Measurements from ENCODE around the gene UBXN4.
A peak's percentile ranks its signal among the peaks of the same experiment; 100 is the strongest.

The UBXN4 gene

GRCh38 chr2:135745545-135745944, 3.9 kb downstream of the UBXN4 start:
- Histone ChIP-seq H3K4me2 (no peak overlapping the region), H3K27ac (no peak overlapping the region), H3K27me3 (no peaks in the 10 kb centered on the region), H3K4me3 (no peak overlapping the region), H3K4me1 (peaks cover 12 to 20% (median 15%) of the 10 kb centered on the region in 10 experiments; a peak in 19 of 20 replicates), H4K20me1 (peaks cover 38 to 76% (median 63%) of the 10 kb centered on the region in 11 experiments; a peak in 20 of 22 replicates), H3K36me3 (peaks cover 53 to 64% (median 59%) of the 10 kb centered on the region in 11 experiments), H3K9ac (no peak overlapping the region), H3K9me3 (replicated peaks in 1 of 11) (no peaks in the 10 kb centered on the region; a peak in 1 of 22 replicates)
- TF ChIP-seq Cebpa-rat (IDR thresholded peaks at IDR 0.05): no peak

DNA sequence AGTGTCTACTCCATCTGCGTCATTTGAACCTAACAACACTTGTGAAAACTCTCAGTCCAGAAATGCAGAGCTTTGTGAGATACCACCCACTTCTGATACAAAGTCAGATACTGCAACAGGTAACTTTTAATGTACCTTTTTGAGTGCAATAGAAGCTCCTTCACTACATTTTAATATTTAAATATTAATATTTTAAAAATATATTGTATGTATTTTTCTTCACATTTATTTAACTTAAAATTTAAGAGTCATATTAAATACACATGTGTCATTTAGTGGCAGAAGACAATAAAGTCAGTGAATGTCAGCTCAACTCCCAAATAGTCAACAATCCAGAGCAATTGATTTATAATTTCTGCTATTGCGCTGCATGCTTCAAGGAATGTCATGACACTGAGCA, 13.9 kb downstream of the UBXN4 start:
- peak overlapping the region in 2 of 10 experiments; percentile 6 to 19; a peak in 1 of 20 replicates for H3K4me3 ChIP-seq
- peaks cover 95 to 100% (median 99%) of the 10 kb centered on the region in 11 experiments for H3K36me3 ChIP-seq
- H4K20me1 ChIP-seq: peaks cover 0 to 15% (median 0%) of the 10 kb centered on the region in 11 experiments; a peak in 7 of 22 replicates
- H3K4me2 ChIP-seq: no peak overlapping the region
- H3K4me1 ChIP-seq: no peaks in the 10 kb centered on the region
- peaks cover 44 to 64% (median 58%) of the 10 kb centered on the region in 11 experiments for H3K9me3 ChIP-seq (replicated peaks in 1 of 11)
- H3K9ac ChIP-seq: no peak overlapping the region
- no peaks in the 10 kb centered on the region for H3K27me3 ChIP-seq
- TF ChIP-seq Cebpa-rat (IDR thresholded peaks at IDR 0.05): no peak
- H3K27ac ChIP-seq: no peak overlapping the region

DNA sequence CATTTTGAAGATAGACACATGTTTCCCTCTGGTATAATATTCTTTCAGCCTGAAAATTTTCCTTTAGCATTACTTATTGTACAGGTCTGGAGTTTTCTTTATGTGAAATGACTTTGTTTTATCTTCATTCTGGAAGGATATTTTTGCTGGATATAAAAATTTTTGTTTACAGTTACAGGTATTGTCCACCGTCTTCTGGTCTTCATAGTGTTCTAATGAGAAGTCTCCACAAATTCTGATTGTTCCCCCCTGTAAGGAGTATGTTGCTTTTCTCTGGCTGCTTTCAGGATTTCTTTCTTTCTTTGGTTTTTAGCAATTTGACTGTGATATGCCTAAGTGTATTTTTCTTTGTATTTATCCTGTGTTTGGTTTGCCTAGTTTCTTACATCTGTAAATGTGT, 15.0 kb downstream of the UBXN4 start:
- peaks cover 44 to 64% (median 58%) of the 10 kb centered on the region in 11 experiments for H3K9me3 ChIP-seq (replicated peaks in 1 of 11)
- H3K27ac ChIP-seq: no peak overlapping the region
- H3K4me2 ChIP-seq: no peak overlapping the region
- peaks cover 0 to 18% (median 6%) of the 10 kb centered on the region in 11 experiments; a peak in 8 of 22 replicates for H4K20me1 ChIP-seq
- H3K27me3 ChIP-seq: no peaks in the 10 kb centered on the region
- no peak overlapping the region for H3K9ac ChIP-seq
- TF ChIP-seq Cebpa-rat (IDR thresholded peaks at IDR 0.05): no peak
- H3K4me1 ChIP-seq: no peaks in the 10 kb centered on the region
- H3K36me3 ChIP-seq: peaks cover 97 to 100% (median 100%) of the 10 kb centered on the region in 11 experiments
- H3K4me3 ChIP-seq: peak overlapping the region in 2 of 10 experiments; percentile 4 to 7; a peak in 3 of 20 replicates

GRCh38 chr2:135762022-135762421, 20.4 kb downstream of the UBXN4 start:
- peaks cover 98 to 100% (median 100%) of the 10 kb centered on the region in 11 experiments for H3K36me3 ChIP-seq
- TF ChIP-seq Cebpa-rat (IDR thresholded peaks at IDR 0.05): no peak
- H3K4me1 ChIP-seq: no peaks in the 10 kb centered on the region
- no peak overlapping the region for H3K4me2 ChIP-seq
- H4K20me1 ChIP-seq: peaks cover 0 to 47% (median 21%) of the 10 kb centered on the region in 11 experiments; a peak in 9 of 22 replicates
- no peaks in the 10 kb centered on the region for H3K27me3 ChIP-seq
- H3K9ac ChIP-seq: no peak overlapping the region
- peaks cover 8 to 13% (median 12%) of the 10 kb centered on the region in 11 experiments for H3K9me3 ChIP-seq (replicated peaks in 1 of 11)
- no peak overlapping the region for H3K4me3 ChIP-seq
- no peak overlapping the region for H3K27ac ChIP-seq

DNA sequence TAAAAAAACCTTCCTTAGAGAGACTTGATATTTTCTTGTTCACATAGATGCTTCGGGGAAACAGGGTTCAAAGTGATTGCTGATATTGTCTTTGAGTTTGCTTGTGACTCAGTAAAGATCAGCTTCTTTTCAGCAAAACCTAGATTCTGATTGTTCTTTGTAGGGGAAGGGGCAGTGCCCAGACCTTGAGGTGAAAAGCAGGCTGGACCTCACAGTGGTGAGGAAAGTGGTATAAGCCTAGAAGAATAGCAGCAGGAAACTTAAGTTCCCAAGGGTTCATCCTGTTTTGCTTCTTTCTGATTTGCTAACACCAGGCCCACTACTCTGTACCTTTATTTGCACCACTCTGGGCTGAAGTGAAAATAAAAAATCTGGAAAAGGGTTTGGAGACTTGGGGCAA, 20.9 kb downstream of the UBXN4 start:
- H3K4me2 ChIP-seq: no peak overlapping the region
- H3K4me3 ChIP-seq: no peak overlapping the region
- H3K9ac ChIP-seq: no peak overlapping the region
- H3K4me1 ChIP-seq: no peaks in the 10 kb centered on the region
- peaks cover 3 to 8% (median 7%) of the 10 kb centered on the region in 11 experiments for H3K9me3 ChIP-seq (replicated peaks in 1 of 11)
- H3K27me3 ChIP-seq: no peaks in the 10 kb centered on the region
- no peak for TF ChIP-seq Cebpa-rat (IDR thresholded peaks at IDR 0.05)
- peaks cover 98 to 100% (median 100%) of the 10 kb centered on the region in 11 experiments for H3K36me3 ChIP-seq
- peaks cover 0 to 52% (median 23%) of the 10 kb centered on the region in 11 experiments; a peak in 9 of 22 replicates for H4K20me1 ChIP-seq
- no peak overlapping the region for H3K27ac ChIP-seq

- Histone ChIP-seq H3K9me3 (replicated peaks in 1 of 11) (peaks cover 0 to 4% (median 0%) of the 10 kb centered on the region in 11 experiments; a peak in 1 of 22 replicates), H3K27me3 (no peaks in the 10 kb centered on the region), H3K27ac (no peak overlapping the region), H3K4me1 (peaks cover 0 to 8% (median 0%) of the 10 kb centered on the region in 10 experiments; a peak in 6 of 20 replicates), H3K4me3 (no peak overlapping the region), H3K4me2 (no peak overlapping the region), H4K20me1 (peaks cover 5 to 35% (median 14%) of the 10 kb centered on the region in 11 experiments; a peak in 12 of 22 replicates), H3K9ac (no peak overlapping the region), H3K36me3 (peaks cover 97 to 100% (median 99%) of the 10 kb centered on the region in 11 experiments)
- no peak for TF ChIP-seq Cebpa-rat (IDR thresholded peaks at IDR 0.05)
Observed at GRCh38 chr2:135768863-135769262, 27.2 kb downstream of the UBXN4 start.

DNA sequence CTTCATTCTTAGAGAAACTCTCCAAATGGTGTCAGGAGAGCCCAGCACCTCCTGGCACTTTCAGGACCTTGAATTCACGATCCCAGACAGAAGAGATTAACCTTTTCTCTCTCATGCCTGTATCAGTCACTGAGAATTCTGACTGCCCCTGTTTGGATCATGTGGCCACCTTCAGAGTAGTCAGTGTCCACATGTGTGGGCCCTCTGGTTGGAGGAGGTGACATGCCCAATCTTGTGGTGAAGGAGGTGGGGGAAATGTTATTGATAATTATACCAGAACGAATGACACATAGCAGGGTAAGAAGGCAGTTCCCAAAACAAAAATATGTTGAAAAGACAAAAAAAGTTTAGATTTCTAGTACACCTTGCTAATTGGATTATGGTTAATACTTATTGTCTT, 31.7 kb downstream of the UBXN4 start:
- no peak overlapping the region for H3K9ac ChIP-seq
- H3K27ac ChIP-seq: peak overlapping the region in 1 of 11 experiments; percentile 12; a peak in 1 of 22 replicates
- H3K4me2 ChIP-seq: no peak overlapping the region
- TF ChIP-seq Cebpa-rat (IDR thresholded peaks at IDR 0.05): no peak
- H3K36me3 ChIP-seq: peaks cover 93 to 100% (median 96%) of the 10 kb centered on the region in 11 experiments
- no peak overlapping the region for H3K4me3 ChIP-seq
- no peaks in the 10 kb centered on the region for H3K27me3 ChIP-seq
- peaks cover 0 to 12% (median 0%) of the 10 kb centered on the region in 10 experiments; a peak in 6 of 20 replicates for H3K4me1 ChIP-seq
- H4K20me1 ChIP-seq: peaks cover 0 to 13% (median 8%) of the 10 kb centered on the region in 11 experiments; a peak in 9 of 22 replicates
- H3K9me3 ChIP-seq (replicated peaks in 1 of 11): peaks cover 0 to 4% (median 0%) of the 10 kb centered on the region in 11 experiments; a peak in 1 of 22 replicates

DNA sequence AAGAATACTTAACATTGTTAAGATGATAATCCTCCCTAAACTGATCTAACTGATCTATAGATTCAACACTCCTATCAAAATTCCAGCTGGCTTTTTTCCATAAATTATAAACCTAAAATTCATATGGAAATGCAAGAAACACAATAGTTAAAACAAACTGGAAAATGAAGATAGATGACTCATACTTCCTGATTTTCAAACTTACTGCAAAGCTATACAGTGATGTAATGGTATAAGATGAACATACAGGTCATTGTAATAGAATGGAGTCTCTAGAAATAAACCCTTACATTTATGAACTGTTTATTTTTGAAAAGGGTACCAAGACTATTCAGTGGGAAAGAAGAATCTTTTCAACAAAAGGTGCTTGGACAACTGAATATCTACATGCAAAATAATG, 32.3 kb downstream of the UBXN4 start:
- no peak overlapping the region for H3K27ac ChIP-seq
- no peak for TF ChIP-seq Cebpa-rat (IDR thresholded peaks at IDR 0.05)

DNA sequence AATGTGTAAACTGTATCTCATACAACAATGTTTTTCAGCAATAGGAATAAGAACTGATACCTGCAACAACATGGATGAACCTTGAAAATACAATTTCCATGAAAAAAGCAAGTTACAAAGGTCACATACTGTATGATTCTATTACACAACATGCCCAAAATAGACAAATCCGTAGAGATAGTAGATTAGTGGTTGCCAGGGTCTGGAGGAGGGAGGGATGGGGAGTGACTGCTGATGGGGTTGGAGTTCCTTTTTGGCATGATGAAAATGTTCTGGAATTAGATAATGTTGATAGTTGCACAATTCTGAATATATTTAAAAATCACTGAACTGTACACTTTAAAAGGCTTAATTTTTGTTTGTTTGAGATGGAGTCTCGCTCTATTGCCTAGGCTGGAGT, 33.8 kb downstream of the UBXN4 start:
- Histone ChIP-seq H3K4me2 (no peak overlapping the region), H3K4me3 (no peak overlapping the region), H3K4me1 (peaks cover 0 to 12% (median 0%) of the 10 kb centered on the region in 10 experiments; a peak in 6 of 20 replicates), H3K27ac (no peak overlapping the region), H3K9ac (no peak overlapping the region), H3K36me3 (peaks cover 90 to 98% (median 93%) of the 10 kb centered on the region in 11 experiments), H4K20me1 (peaks cover 0 to 5% (median 0%) of the 10 kb centered on the region in 11 experiments; a peak in 2 of 22 replicates), H3K27me3 (no peaks in the 10 kb centered on the region), H3K9me3 (replicated peaks in 1 of 11) (peaks cover 0 to 4% (median 0%) of the 10 kb centered on the region in 11 experiments; a peak in 1 of 22 replicates)
- TF ChIP-seq Cebpa-rat (IDR thresholded peaks at IDR 0.05): no peak

More for the DNA sequence above, 32.3 kb downstream of the UBXN4 start:
- Histone ChIP-seq H4K20me1 (peaks cover 0 to 8% (median 3%) of the 10 kb centered on the region in 11 experiments; a peak in 7 of 22 replicates), H3K4me2 (no peak overlapping the region), H3K9ac (no peak overlapping the region), H3K4me3 (no peak overlapping the region), H3K9me3 (replicated peaks in 1 of 11) (peaks cover 0 to 4% (median 0%) of the 10 kb centered on the region in 11 experiments; a peak in 1 of 22 replicates), H3K27me3 (no peaks in the 10 kb centered on the region), H3K36me3 (peaks cover 93 to 100% (median 96%) of the 10 kb centered on the region in 11 experiments), H3K4me1 (peaks cover 0 to 12% (median 0%) of the 10 kb centered on the region in 10 experiments; a peak in 6 of 20 replicates)

All from BLaER1 treated with 17β-estradiol and CSF1 and Interleukin-3, amounts not matched to agents 10 nM and 100 nM (cell line).